NCI-H1930 (cell line): ENCODE results near the gene NHS.

Source experiments
- DNase-seq, 2 experiments: peaks; one replicate each; lab custom pipeline; 2025; lab: John Stamatoyannopoulos, UW

The NHS gene

GRCh38 chrX:17674601-17675000, 299.6 kb downstream of the NHS start:
- DNase-seq = no peak

- DNase-seq = no peak
Measured at GRCh38 chrX:17679261-17679660, 304.3 kb downstream of the NHS start.

GRCh38 chrX:17679820-17680219, 304.8 kb downstream of the NHS start:
- DNase-seq = no peak

- DNase-seq = no peak
Measured at GRCh38 chrX:17680732-17681413, 305.9 kb downstream of the NHS start.

- DNase-seq = no peak
Measured at GRCh38 chrX:17682259-17682658, 307.3 kb downstream of the NHS start.

- DNase-seq = no peak
Measured at GRCh38 chrX:17685026-17685425, 310.0 kb downstream of the NHS start.

GRCh38 chrX:17687648-17688047, 312.6 kb downstream of the NHS start:
- no peak for DNase-seq

GRCh38 chrX:17689971-17690409, 315.0 kb downstream of the NHS start:
- peak; percentile 57 for DNase-seq

- DNase-seq = no peak
Measured at GRCh38 chrX:17692709-17693346, 317.8 kb downstream of the NHS start.

GRCh38 chrX:17697191-17697590, 322.2 kb downstream of the NHS start:
- no peak for DNase-seq

- DNase-seq = no peak
Measured at GRCh38 chrX:17700976-17701375, 326.0 kb downstream of the NHS start.

- DNase-seq = no peak
Measured at GRCh38 chrX:17703201-17703600, 328.2 kb downstream of the NHS start.

- DNase-seq = no peak
Measured at GRCh38 chrX:17705211-17705610, 330.2 kb downstream of the NHS start.

GRCh38 chrX:17706676-17707075, 331.7 kb downstream of the NHS start:
- no peak for DNase-seq

GRCh38 chrX:17707731-17708130, 332.7 kb downstream of the NHS start:
- DNase-seq = no peak

- no peak for DNase-seq
Measured at GRCh38 chrX:17710871-17711301, 335.9 kb downstream of the NHS start.

- DNase-seq = no peak
Measured at GRCh38 chrX:17713288-17713687, 338.3 kb downstream of the NHS start.

GRCh38 chrX:17718649-17719165, 343.7 kb downstream of the NHS start:
- DNase-seq = no peak

- no peak for DNase-seq
Measured at GRCh38 chrX:17719711-17720110, 344.7 kb downstream of the NHS start.

GRCh38 chrX:17721715-17722114, 346.7 kb downstream of the NHS start:
- DNase-seq = no peak

GRCh38 chrX:17725181-17725580, 350.2 kb downstream of the NHS start:
- DNase-seq = no peak

GRCh38 chrX:17732138-17732783, 357.3 kb downstream of the NHS start:
- DNase-seq = no peak

GRCh38 chrX:17735406-17735805, 360.4 kb downstream of the NHS start:
- no peak for DNase-seq
